ENCODE measurements around the gene IGIP.
"Not testable (repeated sequence)": the region's sequence is repeated elsewhere in the genome, so short reads cannot be mapped to it uniquely, and the experiment has no call there.

Gene IGIP

GRCh38 chr5:140151144-140152021 lies 25.6 kb downstream of the IGIP start:
- Histone ChIP-seq H3K9me3 (ENCODE audit: severe bottlenecking) (no peaks in the 10 kb centered on the region), H3K27ac (no peak overlapping the region), H3K36me3 (no peaks in the 10 kb centered on the region), H3K27me3 (ENCODE audit: insufficient read depth, low read depth, severe bottlenecking) (no peaks in the 10 kb centered on the region), H3K4me3 (ENCODE audit: low read depth, low read length) (no peak overlapping the region)
- no peak for TF ChIP-seq CTCF (IDR thresholded peaks at IDR 0.05; ENCODE audit: low read depth, low read length)
- no peak for DNase-seq

- no peak overlapping the region for H3K4me3 ChIP-seq (ENCODE audit: low read depth, low read length)
- no peak overlapping the region for H3K27ac ChIP-seq
- no peak for DNase-seq
- H3K36me3 ChIP-seq: no peaks in the 10 kb centered on the region
- no peaks in the 10 kb centered on the region for H3K27me3 ChIP-seq (ENCODE audit: insufficient read depth, low read depth, severe bottlenecking)
- no peak for TF ChIP-seq CTCF (IDR thresholded peaks at IDR 0.05; ENCODE audit: low read depth, low read length)
- H3K9me3 ChIP-seq (ENCODE audit: severe bottlenecking): no peaks in the 10 kb centered on the region
These were observed 26.6 kb downstream of the IGIP start for GRCh38 chr5:140152022-140152999.

GRCh38 chr5:140153255-140153654 lies 27.5 kb downstream of the IGIP start:
- no peak for TF ChIP-seq CTCF (IDR thresholded peaks at IDR 0.05; ENCODE audit: low read depth, low read length)
- H3K4me3 ChIP-seq (ENCODE audit: low read depth, low read length): no peak overlapping the region
- DNase-seq: no peak
- H3K9me3 ChIP-seq (ENCODE audit: severe bottlenecking): no peaks in the 10 kb centered on the region
- no peaks in the 10 kb centered on the region for H3K36me3 ChIP-seq
- no peak overlapping the region for H3K27ac ChIP-seq
- no peaks in the 10 kb centered on the region for H3K27me3 ChIP-seq (ENCODE audit: insufficient read depth, low read depth, severe bottlenecking)

GRCh38 chr5:140153905-140154304 lies 28.2 kb downstream of the IGIP start:
- no peaks in the 10 kb centered on the region for H3K9me3 ChIP-seq (ENCODE audit: severe bottlenecking)
- H3K27ac ChIP-seq: no peak overlapping the region
- H3K4me3 ChIP-seq (ENCODE audit: low read depth, low read length): no peak overlapping the region
- no peaks in the 10 kb centered on the region for H3K36me3 ChIP-seq
- no peak for DNase-seq
- no peak for TF ChIP-seq CTCF (IDR thresholded peaks at IDR 0.05; ENCODE audit: low read depth, low read length)
- no peaks in the 10 kb centered on the region for H3K27me3 ChIP-seq (ENCODE audit: insufficient read depth, low read depth, severe bottlenecking)

GRCh38 chr5:140154710-140155381 lies 29.1 kb downstream of the IGIP start:
- H3K9me3 ChIP-seq (ENCODE audit: severe bottlenecking); H3K36me3 ChIP-seq; H3K27ac ChIP-seq: not testable (repeated sequence)

More at GRCh38 chr5:140154710-140155381, 29.1 kb downstream of the IGIP start:
- H3K27me3 ChIP-seq (ENCODE audit: insufficient read depth, low read depth, severe bottlenecking); DNase-seq; H3K4me3 ChIP-seq (ENCODE audit: low read depth, low read length): not testable (repeated sequence)

Data from WERI-Rb-1 (cell line).